ENCODE results near the gene RAB24.
"Not testable (repeated sequence)": the region's sequence is repeated elsewhere in the genome, so short reads cannot be mapped to it uniquely, and the experiment has no call there.

Gene RAB24

GRCh38 chr5:177295924-177296323 is 7.6 kb downstream of the RAB24 start:
- no peak for DNase-seq (ENCODE audit: low spot score)

GRCh38 chr5:177294632-177295031 is 8.9 kb downstream of the RAB24 start:
- no peak for DNase-seq (ENCODE audit: low spot score)

GRCh38 chr5:177293819-177294581 is 9.5 kb downstream of the RAB24 start:
- no peak for DNase-seq (ENCODE audit: low spot score)

DNA sequence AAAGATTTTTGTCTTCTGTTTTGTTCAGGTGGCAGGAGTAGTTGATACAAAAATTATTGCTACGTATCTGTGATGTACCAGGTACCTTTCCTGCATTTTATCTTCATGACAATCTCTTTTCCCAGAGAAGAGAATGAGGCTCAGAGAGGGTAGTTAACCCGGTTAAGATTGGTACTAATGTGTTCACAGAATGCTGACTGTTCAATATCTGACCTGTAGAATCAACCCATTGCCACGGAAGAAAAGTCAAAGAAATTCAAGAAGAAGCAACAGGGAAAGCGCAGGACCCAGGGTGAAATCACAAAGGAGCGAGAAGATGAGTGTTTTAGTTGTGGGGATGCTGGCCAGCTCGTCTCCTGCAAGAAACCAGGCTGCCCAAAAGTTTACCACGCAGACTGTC is 11.8 kb downstream of the RAB24 start:
- DNase-seq (ENCODE audit: low spot score), result no peak

DNA sequence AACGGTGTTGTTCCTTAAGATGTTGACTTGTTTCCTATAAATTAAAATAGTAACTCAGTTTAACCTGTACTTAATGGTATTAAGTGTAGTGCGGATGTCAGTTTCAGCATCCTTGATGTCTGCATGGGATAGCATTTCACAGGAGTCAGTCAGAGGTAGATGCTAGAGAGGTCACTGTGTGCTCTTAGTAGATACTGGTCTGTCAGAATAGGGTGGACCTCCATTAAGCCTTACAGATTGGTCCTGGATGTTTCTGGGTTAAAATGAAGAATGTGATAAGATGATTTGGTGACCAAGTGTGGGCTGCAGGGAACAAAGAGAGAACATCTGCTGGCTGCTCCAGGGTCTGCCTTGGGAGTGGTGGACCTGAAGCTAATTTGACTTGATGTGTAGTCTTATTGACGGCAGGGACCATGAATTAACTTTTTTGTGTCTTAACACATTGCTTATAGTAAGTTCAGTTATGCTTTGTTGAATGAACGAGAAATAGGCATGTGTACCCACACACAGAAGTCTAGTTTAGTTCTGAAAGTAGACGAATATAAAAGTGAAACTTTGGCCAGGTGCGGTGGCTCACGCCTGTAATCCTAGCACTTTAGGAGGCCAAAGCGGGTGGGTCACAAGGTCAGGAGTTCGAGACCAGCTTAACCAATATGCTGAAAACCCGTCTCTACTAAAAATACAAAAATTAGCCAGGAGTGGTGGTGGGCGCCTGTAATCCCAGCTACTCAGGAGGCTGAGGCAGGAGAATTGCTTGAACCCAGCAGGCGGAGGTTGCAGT is 12.5 kb downstream of the RAB24 start:
- DNase-seq (ENCODE audit: low spot score), result no peak

GRCh38 chr5:177288191-177288590 is 15.3 kb downstream of the RAB24 start:
- DNase-seq (ENCODE audit: low spot score), result no peak

DNA sequence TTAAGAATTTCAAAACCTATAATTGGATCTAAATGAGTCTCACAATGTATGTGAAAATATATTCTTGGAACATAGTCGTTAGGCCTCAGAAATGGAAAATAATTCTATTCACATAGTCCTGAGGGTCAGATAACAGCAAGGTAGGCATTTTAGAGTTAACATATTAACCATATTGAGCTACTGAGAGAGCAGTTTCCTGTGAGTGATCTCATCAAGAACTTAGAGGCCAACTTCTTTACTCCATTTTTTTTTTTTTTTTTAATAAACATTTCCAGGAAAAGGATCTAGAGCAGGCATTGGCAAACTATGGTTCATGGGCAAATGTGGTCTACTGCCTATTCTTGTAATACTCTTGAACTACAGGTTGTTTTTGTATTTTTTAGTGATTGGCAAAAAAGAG is 26.6 kb downstream of the RAB24 start:
- no peak for DNase-seq (ENCODE audit: low spot score)

DNA sequence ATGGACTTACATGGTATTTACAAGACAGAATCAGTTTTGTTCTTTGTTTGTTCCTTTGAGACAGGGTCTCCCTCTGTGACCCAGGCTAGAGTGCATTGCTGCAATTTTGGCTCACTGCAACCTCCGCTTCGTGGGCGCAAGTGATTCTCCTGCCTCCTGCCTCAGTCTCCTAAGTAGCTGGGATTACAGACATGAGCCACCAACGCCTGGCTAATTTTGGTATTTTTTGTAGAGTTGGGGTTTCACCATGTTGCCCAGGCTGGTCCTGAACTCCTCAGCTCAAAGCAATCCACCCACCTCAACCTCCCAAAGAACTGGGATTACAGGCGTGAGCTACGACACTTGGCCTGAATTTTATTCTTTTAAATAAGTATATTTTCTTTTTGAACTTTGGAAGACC is 27.6 kb downstream of the RAB24 start:
- no peak for DNase-seq (ENCODE audit: low spot score)

- DNase-seq (ENCODE audit: low spot score), result no peak
Measured at GRCh38 chr5:177271113-177271512, 32.4 kb downstream of the RAB24 start.

DNA sequence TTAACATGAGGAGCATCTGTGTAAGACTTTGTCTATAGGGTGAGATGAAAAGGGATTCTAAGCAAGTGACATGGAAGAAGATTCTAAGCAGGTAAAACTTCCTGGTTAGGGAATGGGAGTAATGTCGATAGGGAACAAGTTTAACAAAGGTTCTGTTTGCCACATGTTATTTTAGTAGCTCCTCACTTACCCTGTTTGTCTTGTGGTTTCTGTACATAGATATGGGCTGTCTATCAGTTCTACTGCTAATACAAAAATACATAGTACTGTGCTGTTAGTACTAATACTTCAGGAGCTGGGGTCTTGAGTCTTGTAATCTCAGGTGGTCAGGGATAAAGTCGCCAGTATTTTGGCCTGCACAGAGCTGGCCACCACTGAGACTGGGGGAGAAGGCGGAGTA is 32.9 kb downstream of the RAB24 start:
- DNase-seq (ENCODE audit: low spot score), result no peak

DNA sequence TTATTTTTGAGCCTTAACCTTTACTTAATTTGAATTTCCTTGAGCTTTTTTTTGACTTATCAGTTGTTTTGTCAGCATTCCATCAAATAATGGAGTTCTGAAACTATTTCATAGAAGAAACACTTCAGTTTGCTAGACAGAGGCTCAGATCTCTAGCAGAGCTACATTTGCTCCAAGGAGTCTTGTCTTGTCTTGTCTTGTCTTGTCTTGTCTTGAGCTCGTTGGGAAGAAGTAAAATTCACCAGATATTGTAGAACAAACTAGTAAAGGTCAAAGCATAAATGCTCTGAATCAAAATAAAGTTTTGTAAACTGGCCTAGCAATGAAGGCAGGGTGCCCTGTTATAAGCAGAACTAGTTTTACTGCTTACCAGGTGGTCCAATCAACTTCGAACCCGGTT is 33.5 kb downstream of the RAB24 start:
- no peak for DNase-seq (ENCODE audit: low spot score)

- DNase-seq (ENCODE audit: low spot score), result no peak
Measured at GRCh38 chr5:177269232-177269895, 34.2 kb downstream of the RAB24 start.

- no peak for DNase-seq (ENCODE audit: low spot score)
Measured at GRCh38 chr5:177265395-177265794, 38.1 kb downstream of the RAB24 start.

DNA sequence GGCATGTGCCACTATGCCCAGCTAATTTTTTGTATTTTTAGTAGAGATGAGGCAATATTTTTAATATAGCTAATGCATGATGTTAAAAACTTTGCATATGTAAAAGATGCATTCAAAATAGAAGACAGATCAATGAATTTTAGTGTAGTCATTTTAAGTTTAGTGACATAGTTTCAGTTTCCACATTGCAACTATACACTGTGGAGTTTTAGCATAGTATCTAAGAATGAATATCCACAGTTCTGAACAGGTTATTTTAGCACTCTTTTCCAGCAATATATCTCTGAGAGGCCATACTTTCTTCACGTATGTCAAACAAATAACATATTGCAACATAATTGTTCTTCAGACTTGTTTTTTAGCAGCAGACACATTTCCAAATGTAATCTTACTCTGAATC is 39.3 kb downstream of the RAB24 start:
- no peak for DNase-seq (ENCODE audit: low spot score)

GRCh38 chr5:177261510-177261909 is 42.0 kb downstream of the RAB24 start:
- DNase-seq (ENCODE audit: low spot score), result no peak

DNA sequence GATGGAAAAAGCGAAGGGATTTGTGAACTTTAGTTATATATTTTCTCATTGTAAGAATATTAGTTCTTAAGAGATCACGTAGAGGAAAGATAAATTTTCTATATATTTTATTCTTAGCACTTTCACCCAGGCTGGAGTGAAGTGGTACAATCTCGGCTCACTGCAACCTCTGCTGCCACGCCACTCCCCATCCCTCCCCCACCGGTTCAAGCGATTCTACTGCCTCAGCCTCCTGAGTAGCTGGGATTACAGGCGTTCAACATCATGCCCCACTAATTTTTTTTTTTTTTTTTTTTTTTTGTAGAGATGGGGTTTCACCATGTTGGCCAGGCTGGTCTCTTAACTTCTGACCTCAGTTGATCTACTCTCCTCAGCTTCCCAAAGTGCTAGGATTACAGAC is 42.6 kb downstream of the RAB24 start:
- no peak for DNase-seq (ENCODE audit: low spot score)

DNA sequence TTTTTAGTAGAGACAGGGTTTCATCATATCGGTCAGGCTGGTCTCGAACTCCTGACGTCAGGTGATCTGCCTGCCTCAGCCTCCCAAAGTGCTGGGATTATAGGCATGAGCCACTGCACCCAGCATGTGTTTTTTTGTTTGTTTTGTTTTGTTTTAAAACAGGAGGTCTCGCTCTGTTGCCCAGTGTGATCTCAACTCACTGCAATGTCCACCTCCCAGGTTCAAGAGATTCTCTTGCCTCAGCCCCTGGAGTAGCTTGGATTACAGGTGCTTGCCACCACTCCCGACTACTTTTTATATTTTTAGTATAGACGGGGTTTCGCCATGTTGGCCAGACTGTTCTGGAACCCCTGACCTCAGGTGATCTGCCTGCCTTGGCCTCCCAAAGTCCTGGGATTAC is 44.8 kb downstream of the RAB24 start:
- not testable (repeated sequence) for DNase-seq (ENCODE audit: low spot score)

DNA sequence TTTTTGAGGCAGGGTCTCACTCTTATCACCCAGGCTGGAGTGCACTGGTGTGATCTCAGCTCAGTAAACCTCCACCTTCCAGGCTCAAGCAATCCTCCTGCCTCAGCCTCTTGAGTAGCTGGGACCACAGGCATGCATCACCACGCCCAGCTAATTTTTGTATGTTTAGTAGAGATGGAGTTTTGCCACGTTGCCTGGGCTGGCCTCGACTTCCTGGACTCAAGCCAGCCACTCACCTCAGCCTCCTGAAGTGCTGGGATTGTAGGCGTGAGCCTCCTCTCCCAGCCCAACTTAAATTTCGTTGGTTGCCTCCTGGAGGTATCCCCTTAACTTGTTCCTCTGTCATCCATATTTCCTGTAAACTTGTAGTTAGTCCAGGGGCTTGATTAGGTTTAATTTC is 47.2 kb downstream of the RAB24 start:
- no peak for DNase-seq (ENCODE audit: low spot score)

DNA sequence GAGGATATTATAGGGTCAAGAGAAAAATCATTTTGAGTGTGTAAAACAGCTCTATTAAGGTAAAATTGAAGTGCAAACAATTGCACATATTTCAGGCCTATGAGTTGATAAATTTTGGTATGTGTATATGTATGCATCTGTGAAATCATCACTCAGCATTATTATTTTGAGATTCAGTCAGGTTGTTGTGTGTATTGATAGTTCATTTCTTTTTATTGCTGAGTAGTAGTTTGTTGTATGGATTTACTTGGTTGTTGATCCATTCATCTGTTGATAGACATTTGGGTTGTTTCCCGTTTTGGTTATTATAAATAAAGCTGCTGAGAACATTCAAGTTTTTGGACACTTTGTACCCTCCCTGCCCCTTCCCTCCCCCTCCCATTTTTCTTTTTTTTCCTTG is 50.3 kb downstream of the RAB24 start:
- no peak for DNase-seq (ENCODE audit: low spot score)
